GM21360 (cell line): Measurements from ENCODE around the gene FOXF2.

Experiments used
- ATAC-seq: cut with Tn5 transposase; IDR thresholded peaks from one replicate; pipeline ENCODE4 v1.9.1; 2021; ENCODE audit warnings: mild to moderate bottlenecking, moderate library complexity; ENCODE audit not compliant: unreplicated experiment

FOXF2 gene

DNA sequence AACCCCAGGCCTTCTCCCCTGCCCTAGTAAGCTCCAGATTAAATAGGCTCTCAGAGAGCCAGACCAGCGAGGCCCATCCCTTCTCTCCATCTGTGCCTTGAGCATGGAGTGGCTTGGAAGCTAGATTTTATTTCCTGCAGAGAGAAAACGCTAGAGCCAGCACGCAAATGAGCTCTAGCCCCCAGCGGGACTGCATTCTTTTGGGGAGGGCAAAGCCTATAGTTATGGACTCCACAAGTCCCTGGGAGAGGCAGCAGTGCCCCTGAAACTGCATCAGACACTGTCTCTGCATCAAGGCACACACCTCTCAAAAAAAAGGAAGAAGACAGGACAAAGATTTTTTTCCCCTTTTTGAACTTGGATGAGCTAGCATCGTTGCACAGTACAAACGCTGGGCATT, 15.8 kb downstream of the FOXF2 start:
- no peak for ATAC-seq

DNA sequence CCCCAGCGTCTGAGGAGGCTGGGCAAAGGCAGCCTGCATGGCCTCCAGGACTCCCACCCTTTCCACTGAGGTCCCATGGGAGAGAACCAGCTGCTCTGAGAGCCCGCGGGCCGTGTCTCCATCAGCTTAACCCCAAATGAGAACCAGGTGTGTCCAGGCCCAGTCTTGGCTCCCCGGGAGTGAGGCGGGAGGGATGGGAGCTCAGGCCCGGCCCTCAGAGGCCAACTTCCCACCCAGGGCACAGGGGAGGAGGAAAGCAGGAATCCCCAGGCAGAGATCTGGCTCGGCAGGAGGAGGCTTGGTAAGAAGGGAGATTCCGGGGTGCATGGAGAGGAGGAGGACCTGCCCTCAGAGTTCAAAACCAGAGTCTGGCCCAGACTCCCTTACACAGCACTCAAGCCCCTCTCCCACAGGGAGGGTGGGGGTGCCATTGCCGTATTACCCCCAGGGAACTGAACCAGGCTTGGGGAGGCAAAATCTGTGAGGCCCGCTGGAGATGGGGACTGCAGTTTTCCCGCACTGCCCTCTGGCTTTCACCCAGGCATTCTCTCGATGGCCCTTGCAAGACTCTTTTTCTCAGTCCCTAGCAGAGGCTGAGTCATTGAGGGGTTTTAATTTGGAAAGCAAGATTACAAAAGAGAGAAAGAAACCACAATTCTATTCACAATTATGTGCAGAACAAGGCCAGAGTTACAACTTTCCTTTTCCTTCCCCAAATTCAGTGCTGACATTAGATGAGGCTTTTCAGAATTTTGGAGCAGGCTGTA, 17.1 kb downstream of the FOXF2 start:
- ATAC-seq = no peak

DNA sequence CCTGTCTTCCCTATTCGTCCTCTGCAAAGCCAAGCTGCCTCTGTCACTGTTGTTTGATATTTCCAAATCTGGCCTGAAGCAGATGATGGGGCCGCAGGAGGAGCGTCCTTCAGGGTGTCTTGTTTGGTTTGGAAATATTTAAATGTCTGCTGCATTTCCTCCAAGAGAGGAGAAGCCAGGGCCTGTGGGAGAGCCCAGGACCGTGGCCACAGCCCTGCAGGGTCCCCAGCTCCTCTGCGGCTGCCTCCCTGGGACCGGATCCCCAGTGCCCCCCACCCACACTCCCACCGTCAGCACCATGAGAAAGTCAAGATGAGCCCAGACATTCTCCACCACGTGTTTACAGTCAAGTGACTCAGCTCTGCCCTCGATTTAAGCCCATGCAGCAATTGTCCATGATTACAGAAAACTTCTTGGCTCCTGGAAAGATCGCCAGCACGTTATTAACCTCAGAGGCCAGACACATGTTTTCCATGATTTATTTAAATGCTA, 18.2 kb downstream of the FOXF2 start:
- ATAC-seq = no peak

DNA sequence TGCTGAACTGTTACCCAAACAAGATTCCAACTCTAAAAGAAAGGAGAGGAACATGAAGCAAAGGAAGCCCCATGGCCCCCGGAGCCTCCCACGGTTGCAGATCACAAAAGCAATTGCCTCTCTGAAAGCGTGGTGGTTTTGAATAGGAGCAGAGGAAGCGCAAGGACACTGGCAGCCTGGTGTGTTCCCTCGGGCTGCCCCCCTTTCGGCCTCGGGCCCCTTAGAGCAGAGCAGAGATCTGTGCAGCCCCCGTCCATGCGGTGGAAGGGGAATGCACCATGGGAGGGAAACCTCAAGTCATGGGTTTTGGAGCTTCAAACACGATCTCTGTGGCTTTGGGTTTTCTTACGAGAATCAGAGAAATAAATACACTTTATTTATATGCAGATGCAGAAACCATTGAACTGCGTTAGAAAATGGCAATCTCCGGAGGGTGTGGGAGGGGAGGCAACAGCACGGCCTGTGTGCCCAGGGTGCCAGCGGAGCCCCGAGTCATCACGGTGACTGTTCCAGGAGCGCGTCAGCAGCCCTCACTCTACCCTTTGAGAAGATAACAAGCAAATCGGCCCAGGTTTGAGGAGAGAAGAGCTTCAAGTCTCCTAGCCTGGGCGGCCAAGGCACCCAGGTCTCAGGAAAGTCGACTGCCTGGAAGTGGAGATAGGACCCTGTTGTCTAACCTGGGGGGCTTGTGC, 20.5 kb downstream of the FOXF2 start:
- no peak for ATAC-seq

DNA sequence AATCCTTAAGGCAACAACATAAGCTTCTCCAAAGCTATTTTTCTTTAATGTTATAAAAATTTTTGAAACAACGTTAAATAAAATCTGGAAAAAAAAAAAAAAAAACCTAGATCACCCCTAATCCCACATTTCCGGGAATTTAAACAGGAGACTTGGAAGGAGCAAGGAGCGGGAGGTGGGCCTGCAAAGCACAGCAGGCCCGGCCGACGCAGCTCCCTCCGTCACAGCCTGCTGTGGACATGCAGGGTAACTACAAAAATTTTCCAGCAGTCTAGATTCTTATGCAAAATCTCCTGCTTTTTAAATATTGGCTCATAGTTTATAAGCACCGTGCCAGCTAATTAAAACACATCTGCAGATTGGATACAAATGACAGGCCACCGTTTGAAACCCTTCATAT, 23.5 kb downstream of the FOXF2 start:
- ATAC-seq = no peak

DNA sequence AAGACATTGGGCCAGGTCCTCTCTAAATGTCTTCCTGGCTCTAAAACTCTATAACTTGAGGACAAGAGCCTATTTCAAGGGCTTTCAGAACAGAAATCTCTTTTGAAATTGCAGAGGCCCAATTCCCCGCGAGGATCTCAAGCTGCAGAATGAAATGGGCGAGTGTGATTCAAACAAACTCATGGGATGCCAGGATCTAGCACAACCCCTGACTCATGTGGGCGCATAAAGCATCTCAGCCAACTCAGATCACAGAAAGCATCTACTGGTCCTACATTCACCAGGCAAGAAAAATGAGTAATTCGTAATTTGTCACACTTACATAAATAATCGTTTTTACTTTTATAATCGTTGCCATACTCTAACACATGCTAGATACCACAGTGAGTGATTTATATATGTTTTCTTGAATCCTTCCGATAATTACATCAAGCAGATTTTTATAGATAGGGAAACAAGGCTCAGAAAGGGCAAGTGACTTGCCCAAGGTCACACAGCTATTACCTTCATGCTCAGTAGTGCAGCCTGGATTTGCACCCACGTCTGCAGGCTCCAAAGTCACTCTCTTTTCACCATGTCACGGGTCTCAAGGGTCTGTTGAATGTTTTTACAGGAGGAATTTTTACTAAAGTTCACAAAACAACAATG, 26.2 kb downstream of the FOXF2 start:
- ATAC-seq = no peak

DNA sequence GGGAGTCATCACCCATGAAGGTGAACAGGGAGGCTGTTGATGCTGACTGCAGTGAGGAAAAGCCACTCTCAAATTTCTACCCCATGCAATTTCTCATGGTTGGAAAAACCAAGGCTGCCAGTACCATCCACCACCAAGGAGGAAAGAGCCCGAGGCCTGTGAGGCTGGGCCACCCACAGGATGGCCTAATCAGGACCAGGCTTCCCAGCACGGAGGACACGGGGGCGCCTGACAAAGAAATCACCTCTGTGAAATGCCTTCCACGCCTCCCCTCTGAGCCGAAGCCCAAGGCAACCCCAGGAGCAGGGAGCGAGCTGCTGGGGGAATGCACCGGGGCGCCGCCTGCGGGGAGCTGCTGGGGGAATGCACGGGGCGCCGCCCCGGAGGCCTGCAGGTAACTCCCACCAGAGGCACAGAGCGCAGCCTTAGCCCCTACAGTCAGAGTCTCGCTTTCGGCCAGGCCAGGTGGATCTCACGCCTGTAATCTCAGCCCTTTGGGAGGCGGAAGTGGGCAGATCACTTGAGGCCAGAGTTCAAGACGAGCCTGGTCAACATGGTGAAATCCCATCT, 26.9 kb downstream of the FOXF2 start:
- ATAC-seq = no peak

DNA sequence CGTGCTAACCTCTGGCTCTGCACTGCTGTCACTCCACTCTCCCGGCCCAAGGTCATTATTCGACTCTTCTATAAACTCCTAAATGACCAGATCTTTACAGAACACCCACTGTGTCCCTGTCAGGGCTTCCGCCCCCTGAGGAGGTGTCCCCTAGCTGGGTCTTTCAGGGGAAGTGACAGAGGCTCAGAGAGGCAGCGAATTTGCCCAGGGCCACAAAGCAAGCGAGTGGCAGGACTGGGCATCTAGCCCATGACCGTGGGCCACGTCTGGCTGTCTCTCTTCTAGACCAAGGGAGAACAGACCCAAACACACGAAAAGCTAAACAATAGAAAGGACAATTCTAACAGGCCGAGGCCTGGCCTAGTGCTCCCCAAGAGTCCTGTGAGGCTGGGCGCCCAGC, 27.4 kb downstream of the FOXF2 start:
- ATAC-seq = no peak

DNA sequence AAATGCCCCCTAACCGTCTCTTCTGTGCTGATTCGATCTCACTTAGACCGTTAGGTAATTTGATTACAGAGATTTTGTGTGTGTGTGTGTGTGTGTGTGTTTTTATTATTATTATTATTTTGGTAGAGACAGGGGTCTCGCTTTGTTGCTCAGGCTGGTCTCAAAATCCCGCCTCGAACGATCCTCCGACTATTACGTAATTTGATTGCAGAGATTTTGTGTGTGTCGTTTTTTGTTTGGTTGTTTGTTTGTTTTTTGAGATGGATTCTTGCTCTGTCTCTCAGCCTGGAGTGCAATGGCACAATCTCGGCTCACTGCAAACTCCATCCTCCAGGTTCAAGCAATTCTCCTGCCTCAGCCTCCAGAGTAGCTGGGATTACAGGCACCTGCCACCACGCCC, 28.3 kb downstream of the FOXF2 start:
- no peak for ATAC-seq

DNA sequence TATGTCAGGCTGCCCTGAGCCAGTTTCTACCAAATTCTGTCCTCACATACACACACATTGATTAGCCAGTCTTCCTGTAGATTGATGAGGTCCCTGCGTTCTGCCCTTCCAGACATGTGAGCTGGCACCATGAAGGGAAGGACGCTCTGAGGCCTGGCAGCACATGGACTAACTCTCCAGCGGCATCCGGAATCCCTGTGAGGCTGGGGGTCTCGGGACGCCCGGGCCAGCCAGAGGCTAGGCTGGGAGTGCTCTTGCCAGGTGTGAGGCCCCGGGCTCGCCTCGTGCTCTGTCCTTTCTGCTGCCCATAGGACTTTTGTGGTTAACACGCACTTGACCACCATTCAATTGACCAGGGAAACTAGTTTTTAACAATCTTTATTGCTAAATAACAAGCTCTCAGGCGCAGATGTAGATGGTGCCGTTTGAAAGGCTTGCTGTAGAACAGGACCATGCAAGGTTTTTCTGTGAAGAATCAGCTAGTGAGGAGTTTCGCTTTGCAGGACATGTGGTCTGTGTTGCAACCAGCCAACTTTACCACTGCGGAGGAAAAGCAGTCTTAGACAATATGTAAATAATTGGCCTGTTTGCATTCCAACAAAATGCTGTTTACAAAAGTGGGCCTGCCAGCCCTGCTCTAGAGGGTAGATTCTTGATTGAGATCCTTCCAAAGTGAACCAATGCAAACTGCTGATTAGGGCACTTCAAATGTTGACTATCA, 29.3 kb downstream of the FOXF2 start:
- no peak for ATAC-seq

DNA sequence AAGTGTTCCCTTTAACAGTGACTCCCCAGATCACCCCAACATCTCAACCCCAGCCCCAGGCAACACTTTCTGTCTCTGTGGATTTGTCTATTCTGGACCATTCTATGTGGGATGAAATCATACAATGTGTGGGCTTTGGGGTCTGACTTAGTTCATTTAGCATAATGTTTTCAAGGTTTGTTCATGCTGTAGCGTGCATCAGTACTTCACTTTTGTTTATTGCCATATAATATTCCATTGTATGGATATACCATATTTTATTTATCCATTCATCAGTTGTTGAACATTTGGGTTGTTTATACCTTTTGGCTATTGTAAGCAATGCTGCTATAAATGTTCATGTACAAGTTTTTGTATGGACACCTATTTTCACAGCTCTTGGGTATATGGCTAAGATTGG, 31.0 kb downstream of the FOXF2 start:
- no peak for ATAC-seq

DNA sequence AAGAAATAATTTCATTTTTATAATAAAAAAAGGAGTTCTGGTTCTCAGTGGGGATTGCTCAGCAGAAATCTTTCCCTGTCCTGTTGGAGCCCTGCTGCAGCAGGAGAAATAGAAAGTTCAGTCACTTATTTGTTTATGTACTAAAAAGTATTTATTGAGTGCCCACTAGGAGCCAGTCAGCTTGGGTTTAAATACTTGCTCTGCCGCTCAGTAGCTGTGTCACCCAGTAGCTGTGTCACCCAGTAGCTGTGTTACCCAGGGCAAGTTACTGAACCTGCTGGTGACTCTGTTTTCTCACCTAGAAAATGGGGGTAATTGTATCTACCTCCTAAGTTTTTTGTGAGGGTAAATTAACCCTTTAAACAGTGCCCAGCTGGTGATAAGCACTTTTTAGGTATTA, 32.9 kb downstream of the FOXF2 start:
- no peak for ATAC-seq

DNA sequence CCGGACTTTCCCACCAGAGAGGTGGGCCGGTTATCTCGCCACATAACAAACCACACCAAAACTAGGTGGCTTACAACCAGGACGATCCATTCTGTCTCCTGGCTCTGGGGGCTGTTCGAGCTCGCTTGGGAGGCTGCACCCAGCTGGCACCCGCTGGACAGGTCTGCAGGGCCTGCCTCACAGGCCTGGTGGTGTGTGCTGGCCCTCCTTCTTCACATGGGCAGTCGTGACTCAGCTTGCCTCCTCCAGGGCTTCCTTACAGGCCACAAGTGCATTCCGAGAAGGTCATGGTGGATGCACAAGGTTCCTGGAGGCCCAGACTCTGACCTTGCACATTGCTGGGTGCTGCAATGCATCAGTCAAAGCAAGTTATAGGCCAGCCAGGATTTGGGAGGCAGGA, 34.2 kb downstream of the FOXF2 start:
- no peak for ATAC-seq

DNA sequence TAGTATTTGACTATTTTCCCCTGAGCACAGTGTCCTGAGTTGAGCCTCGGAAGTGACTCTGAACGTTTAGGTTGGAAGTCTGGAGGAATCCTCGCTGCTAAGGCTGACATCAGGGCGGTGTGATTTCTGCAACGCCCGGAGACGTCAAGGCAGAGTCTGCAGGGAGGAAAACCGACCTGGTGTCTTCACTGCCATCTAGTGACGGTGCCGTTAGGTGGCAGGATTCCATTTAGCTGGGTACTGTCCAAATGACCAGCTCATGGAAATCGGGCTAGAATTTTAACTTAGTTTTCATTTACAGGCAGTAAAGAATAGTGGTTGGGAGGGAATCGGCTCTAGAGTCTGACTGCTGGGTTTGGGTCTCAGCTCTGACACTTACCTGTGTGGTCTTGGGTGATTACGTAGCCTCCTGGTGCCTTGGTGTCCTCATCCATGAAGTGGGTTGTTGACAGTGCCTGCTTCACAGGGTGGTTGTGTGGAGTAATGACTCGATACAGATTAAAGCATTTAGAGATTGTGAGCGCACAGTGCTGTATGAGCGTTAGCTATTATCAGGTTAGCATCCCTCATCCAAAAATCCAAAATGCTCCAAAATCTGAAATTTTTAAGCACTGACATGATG, 35.0 kb downstream of the FOXF2 start:
- no peak for ATAC-seq

DNA sequence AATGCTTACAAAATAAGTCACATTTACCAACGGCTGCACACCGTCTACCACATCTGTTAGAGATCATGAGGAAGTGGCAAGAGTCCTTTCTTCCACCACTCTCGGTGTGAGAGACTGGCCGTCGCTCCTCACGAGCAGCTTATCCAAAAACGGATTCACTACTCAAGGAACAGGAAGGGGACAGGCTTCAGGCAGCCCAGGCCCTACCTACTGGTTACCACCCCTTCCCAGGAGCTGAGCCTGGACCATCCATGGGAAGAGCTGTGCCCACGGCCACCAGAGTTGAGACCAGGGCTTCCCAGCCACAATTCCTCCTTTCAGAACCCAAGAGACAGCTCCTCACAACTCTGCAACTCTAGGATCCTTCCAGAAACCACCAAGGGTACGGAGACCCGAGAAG, 37.0 kb downstream of the FOXF2 start:
- no peak for ATAC-seq

DNA sequence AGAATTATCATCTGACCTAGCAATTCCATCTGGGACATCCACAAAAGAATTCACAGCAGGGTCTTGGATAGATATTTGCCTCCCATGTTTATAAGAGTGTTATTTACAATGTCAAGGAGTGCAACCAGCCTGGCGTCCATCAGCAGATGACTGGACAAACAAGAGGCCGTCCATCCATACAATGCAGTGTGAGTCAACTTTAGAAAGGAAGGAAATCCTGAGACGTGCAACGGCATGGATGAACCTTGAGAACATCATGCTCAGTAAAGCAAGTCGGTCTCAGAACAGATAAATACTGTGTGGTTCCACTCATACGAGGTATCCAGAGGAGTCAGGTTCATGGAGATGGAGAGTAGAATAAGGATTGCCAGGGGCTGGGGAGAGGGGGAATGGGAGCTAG, 46.4 kb downstream of the FOXF2 start:
- ATAC-seq = no peak

DNA sequence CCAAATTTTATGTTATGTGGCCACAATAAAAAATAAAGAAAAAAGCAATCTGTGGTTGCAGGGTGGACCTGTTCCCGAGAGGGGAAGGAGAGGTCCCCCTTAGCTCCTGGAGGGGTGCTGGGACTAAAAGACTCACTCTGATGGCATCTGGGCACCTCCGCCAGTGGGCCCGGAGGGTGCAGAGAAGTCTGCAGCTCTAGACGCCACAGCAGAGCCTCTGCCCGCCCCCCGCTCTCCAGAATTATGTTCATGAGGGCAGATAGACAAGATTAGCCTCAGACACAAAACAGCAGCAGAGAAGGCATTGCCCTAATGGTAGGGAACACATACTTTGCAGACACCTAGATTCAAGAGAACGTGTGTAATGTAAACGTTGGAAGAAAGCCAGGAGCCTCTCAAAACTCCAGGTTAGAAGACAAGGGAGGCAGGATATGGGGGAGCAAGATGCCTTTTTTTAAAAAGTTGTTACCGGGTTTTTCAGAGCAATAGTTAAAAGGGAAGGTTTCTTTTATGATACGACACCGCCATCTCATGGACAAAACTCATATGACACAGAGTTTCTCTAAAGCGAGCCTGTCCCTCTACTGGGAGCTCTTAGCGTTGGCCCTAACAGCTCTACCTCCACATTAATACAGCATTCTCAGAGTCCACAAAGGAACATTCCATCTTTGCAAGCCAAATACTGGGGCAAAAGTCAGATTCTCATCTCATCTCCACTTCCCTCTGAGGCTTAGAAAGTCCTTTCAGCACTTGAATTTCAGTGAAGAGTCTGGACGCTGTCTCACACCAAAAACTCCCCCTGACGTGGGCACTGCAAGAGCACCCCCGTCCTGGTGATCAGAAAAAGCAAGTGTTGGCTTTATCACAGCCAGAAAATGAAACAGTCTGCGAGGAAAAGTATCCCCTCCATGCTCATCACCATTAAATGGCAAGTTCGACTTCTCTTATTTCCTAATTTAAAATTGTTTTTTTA, 47.2 kb downstream of the FOXF2 start:
- no peak for ATAC-seq

DNA sequence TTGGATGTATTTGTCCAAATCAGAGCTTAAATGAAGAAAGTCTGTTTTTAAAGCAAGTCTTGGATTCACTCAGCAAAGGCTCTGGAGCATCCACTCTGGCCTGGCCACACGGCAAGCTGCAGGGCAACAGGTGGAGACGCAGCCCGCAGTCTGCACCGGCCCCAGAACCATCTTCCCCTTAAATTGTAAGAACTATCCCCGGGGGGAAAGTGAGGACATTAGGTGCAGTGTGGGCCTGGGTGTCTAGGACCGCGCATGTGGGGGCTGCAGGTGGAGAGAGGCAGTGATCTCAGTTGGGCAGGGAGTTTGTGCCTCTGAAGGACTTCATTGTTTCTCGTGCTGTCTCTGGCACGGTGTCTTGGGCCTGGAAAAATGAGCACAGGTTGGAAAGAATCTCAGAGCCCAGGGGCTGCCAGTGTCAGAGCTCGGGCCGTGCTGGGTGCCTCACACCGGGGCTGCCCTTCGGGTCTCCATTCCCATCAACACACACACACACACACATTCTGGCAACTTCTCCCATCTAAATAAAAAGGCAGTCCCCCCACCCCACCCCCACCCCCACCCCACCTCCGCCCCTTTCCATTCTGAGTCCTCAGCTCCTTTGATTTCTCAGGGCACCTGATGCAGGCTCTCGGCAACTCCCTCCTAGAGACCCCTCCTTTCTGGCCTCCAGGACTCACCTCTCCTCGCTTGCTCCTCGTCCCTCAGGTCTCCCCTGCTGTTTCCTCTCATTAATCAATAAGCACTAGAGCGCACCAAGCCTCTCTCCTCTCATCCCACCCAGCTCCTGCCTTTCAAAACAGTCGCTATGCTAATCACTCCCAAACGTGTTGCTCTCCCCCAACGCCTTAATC, 48.4 kb downstream of the FOXF2 start:
- ATAC-seq = no peak
